Endothelial cell of umbilical vein (primary cell): ENCODE data around the gene EXD3. TPM values are rescaled to one million over a fixed set of nuclear protein-coding genes. Genes with fewer than 3 reads are reported as not detected.

Experiments used
- BruUV-seq: library from RNA; stranded (reverse); fragments of 400-500 nt; replicated peaks from 2 replicates; lab custom pipeline; 2021; lab: Mats Ljungman, UMichigan
- CTCF ChIA-PET: fragments of 300-600, 350-600 bp; sonication (Branson Sonifier 250); formaldehyde crosslinking; loops from one replicate; lab custom pipeline; 2021; ENCODE audit warnings: antibody characterized with exemption, inconsistent platforms; lab: Charles Lee
- POLR2A ChIA-PET: fragments of 300-600, 350-600 bp; sonication (Branson Sonifier 250); formaldehyde crosslinking; loops from one replicate; lab custom pipeline; 2021; ENCODE audit warnings: antibody characterized with exemption, inconsistent platforms; lab: Charles Lee
- DNase-seq: peaks from one replicate; pipeline ENCODE4 v3.0.0-alpha.2; 2011; ENCODE audit warnings: low read depth, low spot score
- FAIRE-seq: peaks from 2 replicates; lab custom pipeline; 2011; peaks lifted over from hg19 to GRCh38; lab: Jason Lieb, UNC
- H2AFZ ChIP-seq: 2 replicates; pipeline ENCODE4 v1.6.0; 2012; ENCODE audit warnings: low read depth, low read length, control low read depth, inconsistent platforms
- H3K27ac ChIP-seq: 2 replicates; pipeline ENCODE4 v1.5.1; 2011; ENCODE audit warnings: low read depth, mild to moderate bottlenecking, control low read depth, low read length, moderate library complexity; ENCODE audit not compliant: insufficient read depth
- H3K27me3 ChIP-seq, 2 experiments: 2 replicates each; pipeline versions ENCODE4 v1.6.0 to v1.6.1; 2011; ENCODE audit warnings: low read length in 2 of 2, mixed read lengths in 1 of 2; ENCODE audit not compliant: control insufficient read depth in 2 of 2, insufficient read depth in 2 of 2
- H3K36me3 ChIP-seq, 2 experiments: 2 replicates in 1 of 2; 3 replicates in 1 of 2; pipeline ENCODE4 v1.5.1; 2011; ENCODE audit warnings: low read length in 2 of 2, mild to moderate bottlenecking in 1 of 2, moderate library complexity in 1 of 2; ENCODE audit not compliant: control insufficient read depth in 2 of 2, insufficient read depth in 2 of 2; ENCODE audit errors: extremely low read depth in 1 of 2
- H3K4me1 ChIP-seq: 3 replicates; pipeline ENCODE4 v1.5.1; 2011; ENCODE audit warnings: mild to moderate bottlenecking, low read length; ENCODE audit not compliant: control insufficient read depth, insufficient read depth; ENCODE audit errors: extremely low read depth
- H3K4me2 ChIP-seq: 2 replicates; pipeline ENCODE4 v1.6.1; 2011; ENCODE audit warnings: low read length, control low read depth, mixed read lengths; ENCODE audit not compliant: insufficient read depth
- H3K4me3 ChIP-seq, 3 experiments: fragments of 200-600 bp in 1 of 3; sonication (generic), shearing (Covaris generic) in 1 of 3; replicated peaks in 1 of 3; 2 replicates each; pipeline ENCODE4 v1.5.1; 2011 to 2016; ENCODE audit warnings: control low read depth in 3 of 3, low read length in 3 of 3, mild to moderate bottlenecking in 2 of 3, inconsistent platforms in 1 of 3, low read depth in 1 of 3, moderate library complexity in 1 of 3; ENCODE audit not compliant: insufficient read depth in 1 of 3
- H3K79me2 ChIP-seq: 2 replicates; pipeline ENCODE4 v1.6.0; 2012; ENCODE audit warnings: low read length, inconsistent platforms; ENCODE audit not compliant: control insufficient read depth, insufficient read depth
- H3K9ac ChIP-seq: replicated peaks from 2 replicates; pipeline ENCODE3; 2011; ENCODE audit warnings: low read length, control low read depth; ENCODE audit not compliant: insufficient read depth; ENCODE audit errors: extremely low read depth
- H3K9me1 ChIP-seq: replicated peaks from 3 replicates; pipeline ENCODE4 v1.6.0; 2011; ENCODE audit warnings: mild to moderate bottlenecking, low read length; ENCODE audit not compliant: control insufficient read depth, insufficient read depth; ENCODE audit errors: extremely low read depth
- H3K9me3 ChIP-seq: replicated peaks from 2 replicates; pipeline ENCODE4 v1.5.1; 2012; ENCODE audit warnings: low read length, inconsistent platforms; ENCODE audit not compliant: control insufficient read depth, insufficient read depth
- H4K20me1 ChIP-seq: replicated peaks from 2 replicates; pipeline ENCODE3; 2011; ENCODE audit warnings: mild to moderate bottlenecking, low read length; ENCODE audit not compliant: control insufficient read depth, insufficient read depth; ENCODE audit errors: extremely low read depth
- CTCF ChIP-seq, 2 donors: IDR thresholded peaks; 1 replicate in 1 of 2; 2 replicates in 1 of 2; pipeline ENCODE4 v1.5.1; 2011; ENCODE audit warnings: low read length in 2 of 2, mild to moderate bottlenecking in 2 of 2, moderate library complexity in 2 of 2, control low read depth in 1 of 2, inconsistent platforms in 1 of 2, low read depth in 1 of 2; ENCODE audit not compliant: insufficient read depth in 1 of 2; ENCODE audit errors: extremely low read depth in 1 of 2
- FOS ChIP-seq: IDR thresholded peaks from 2 replicates; pipeline ENCODE4 v1.6.1; 2011; ENCODE audit warnings: mild to moderate bottlenecking, low read length, moderate library complexity, borderline replicate concordance; ENCODE audit not compliant: insufficient read depth
- GATA2 ChIP-seq: IDR thresholded peaks from 2 replicates; pipeline ENCODE4 v1.7.0; 2011; ENCODE audit warnings: low read depth, mild to moderate bottlenecking, moderate library complexity, mixed read lengths, low read length; ENCODE audit not compliant: insufficient read length, insufficient read depth
- JUN ChIP-seq: IDR thresholded peaks from 2 replicates; pipeline ENCODE4 v1.6.1; 2011; ENCODE audit warnings: borderline replicate concordance, low read depth; ENCODE audit not compliant: insufficient read length, insufficient read depth
- MAX ChIP-seq: IDR thresholded peaks from 2 replicates; pipeline ENCODE4 v1.6.1; 2011; ENCODE audit not compliant: insufficient read depth, insufficient read length
- MYC ChIP-seq: IDR thresholded peaks from one replicate; pipeline ENCODE4 v1.6.1; 2011; ENCODE audit warnings: mild to moderate bottlenecking, low read depth, low read length
- POLR2A ChIP-seq: IDR thresholded peaks from 2 replicates; pipeline ENCODE4 v1.6.1; 2012; ENCODE audit warnings: low read depth, mild to moderate bottlenecking, control low read depth, low read length
- POLR2AphosphoS5 ChIP-seq: IDR thresholded peaks from 2 replicates; pipeline ENCODE4 v1.6.1; 2012; ENCODE audit warnings: low read depth, mild to moderate bottlenecking, control low read depth, low read length, moderate library complexity; ENCODE audit not compliant: insufficient read depth
- dilution Hi-C: fragments of 300-500 bp; cut with MboI; formaldehyde crosslinking; loops from one replicate; pipeline ENCODE4 v1.15.0; 2019; ENCODE audit warnings: low sequenced_read_pairs; ENCODE audit not compliant: extremely low pct_ligation_motif_present
- intact Hi-C: fragments of 100-400 bp; cut with micrococcal nuclease; formaldehyde crosslinking; loops from one replicate; pipeline ENCODE4 v1.10.0; 2022
- polyA plus RNA-seq, 4 experiments: library from polyadenylated mRNA; depleted of rRNA in 3 of 4; stranded (reverse) in 3 of 4; unstranded in 1 of 4; fragments of >200 nt; gene quantifications; 2 replicates each; pipeline versions ENCODE4 v1.2.1 to v1.2.3, GENCODE V29; 2011 to 2012; ENCODE audit warnings: missing spikeins in 1 of 4
- total RNA-seq: library from RNA; stranded (reverse); gene quantifications from 2 replicates; pipeline ENCODE4 v1.2.3, GENCODE V29; 2021

EXD3 gene
- total and polyA plus RNA-seq, 2 donors (not counting 3 experiments of a cell fraction or from before 2014, with no cell fraction given) = 17.7 to 30.3 TPM

- ChIA-PET CTCF (interaction anchor here (1.3 to 2.2 kb wide), 4 partner anchors 13 to 73 kb away, joined by 3 to 8 read pairs (median 3); partner anchors contain the start of gene NRARP), POLR2A (interaction anchor here (0.6 kb wide), 1 partner anchor 224 kb away, joined by 9 read pairs; no protein-coding TSS in a partner anchor)
- dilution Hi-C loops (no loop called here), intact Hi-C loops (no loop called here)
- TF ChIP-seq CTCF (IDR thresholded peaks at IDR 0.05; ENCODE audit: extremely low read depth in 1 of 2, insufficient read depth in 1 of 2, low read depth in 1 of 2, low read length in 2 of 2) (no peak), MYC (no peak), FOS (no peak), POLR2AphosphoS5 (no peak), JUN (no peak), GATA2 (no peak), MAX (no peak), POLR2A (no peak)
- Histone ChIP-seq H3K27me3 (no peaks in the 10 kb centered on the region), H3K4me2 (no peak overlapping the region), H2AFZ (no peak overlapping the region), H3K9me3 (no peaks in the 10 kb centered on the region), H3K4me3 (no peak overlapping the region), H3K79me2 (no peaks in the 10 kb centered on the region), H3K27ac (no peak overlapping the region), H3K4me1 (no peaks in the 10 kb centered on the region), H3K9me1 (no peaks in the 10 kb centered on the region), H4K20me1 (no peaks in the 10 kb centered on the region), H3K9ac (no peak overlapping the region), H3K36me3 (no peaks in the 10 kb centered on the region)
- DNase-seq (no peak), FAIRE-seq (no peak)
- BruUV-seq = no TSS peak
These were observed 47.5 kb downstream of the EXD3 start for GRCh38 chr9:137375321-137376058.
